Progenitor cell of endocrine pancreas (in vitro differentiated cells): Measurements from ENCODE around the gene ABCC6. TPM values are rescaled to one million over a fixed set of nuclear protein-coding genes. Genes with fewer than 3 reads are reported as not detected.

Experiments
- DNase-seq: peaks from one replicate; pipeline ENCODE4 v3.0.0; 2021; ENCODE audit warnings: low spot score; ENCODE audit not compliant: unreplicated experiment
- H3K27ac Mint-ChIP-seq: 2 replicates; pipeline ENCODE4 v1.8.0; 2021; ENCODE audit warnings: mild to moderate bottlenecking, moderate library complexity, mixed read lengths
- H3K27me3 Mint-ChIP-seq: 2 replicates; pipeline ENCODE4 v1.8.0; 2021; ENCODE audit warnings: mixed read lengths
- H3K36me3 Mint-ChIP-seq: 2 replicates; pipeline ENCODE4 v1.8.0; 2022; ENCODE audit warnings: mixed read lengths; ENCODE audit not compliant: insufficient read depth
- H3K4me1 Mint-ChIP-seq: 2 replicates; pipeline ENCODE4 v1.8.0; 2021; ENCODE audit warnings: low read depth, mixed read lengths
- H3K4me3 Mint-ChIP-seq: 2 replicates; pipeline ENCODE4 v1.8.0; 2021; ENCODE audit warnings: low read depth, mild to moderate bottlenecking, moderate library complexity, mixed read lengths
- H3K9me3 Mint-ChIP-seq: 2 replicates; pipeline ENCODE4 v1.8.0; 2021; ENCODE audit warnings: low read depth, mixed read lengths
- CTCF ChIP-seq: fragments of 200-600 bp; sonication (generic); IDR thresholded peaks from one replicate; pipeline ENCODE4 v1.5.0; 2021; ENCODE audit warnings: antibody characterized with exemption, mild to moderate bottlenecking; ENCODE audit not compliant: unreplicated experiment
- total RNA-seq: library from RNA; stranded (reverse); gene quantifications from 2 replicates; pipeline ENCODE4 v1.2.1, GENCODE V29; 2021

Gene ABCC6
- total RNA-seq, 1 donor from 2014 or later = 9.8 TPM

- Mint-ChIP-seq H3K36me3 (peaks cover 20% of the 10 kb centered on the region), H3K4me3 (no peak overlapping the region), H3K27me3 (no peaks in the 10 kb centered on the region), H3K4me1 (no peaks in the 10 kb centered on the region), H3K27ac (no peak overlapping the region), H3K9me3 (no peaks in the 10 kb centered on the region)
- TF ChIP-seq CTCF = no peak
- DNase-seq = no peak
Observed at GRCh38 chr16:16139061-16139460, 84.2 kb downstream of the ABCC6 start.

GRCh38 chr16:16138034-16138635 is 85.2 kb downstream of the ABCC6 start:
- no peaks in the 10 kb centered on the region for H3K4me1 Mint-ChIP-seq
- no peak for TF ChIP-seq CTCF
- H3K27ac Mint-ChIP-seq = no peak overlapping the region
- peaks cover 25% of the 10 kb centered on the region for H3K36me3 Mint-ChIP-seq
- no peaks in the 10 kb centered on the region for H3K27me3 Mint-ChIP-seq
- no peak overlapping the region for H3K4me3 Mint-ChIP-seq
- no peak for DNase-seq
- no peaks in the 10 kb centered on the region for H3K9me3 Mint-ChIP-seq

GRCh38 chr16:16137110-16137509 is 86.2 kb downstream of the ABCC6 start:
- DNase-seq = no peak
- peaks cover 24% of the 10 kb centered on the region for H3K36me3 Mint-ChIP-seq

GRCh38 chr16:16136588-16136987 is 86.7 kb downstream of the ABCC6 start:
- Mint-ChIP-seq H3K27me3 (no peaks in the 10 kb centered on the region), H3K4me1 (no peaks in the 10 kb centered on the region), H3K36me3 (peaks cover 24% of the 10 kb centered on the region), H3K9me3 (no peaks in the 10 kb centered on the region), H3K4me3 (no peak overlapping the region), H3K27ac (no peak overlapping the region)
- TF ChIP-seq CTCF = no peak
- no peak for DNase-seq

More at GRCh38 chr16:16137110-16137509, 86.2 kb downstream of the ABCC6 start:
- Mint-ChIP-seq H3K27ac (no peak overlapping the region), H3K9me3 (no peaks in the 10 kb centered on the region), H3K27me3 (no peaks in the 10 kb centered on the region), H3K4me3 (no peak overlapping the region), H3K4me1 (no peaks in the 10 kb centered on the region)
- TF ChIP-seq CTCF = no peak

- Mint-ChIP-seq H3K27ac (peak overlapping the region; percentile 35), H3K4me3 (no peak overlapping the region), H3K4me1 (no peaks in the 10 kb centered on the region), H3K9me3 (no peaks in the 10 kb centered on the region), H3K27me3 (no peaks in the 10 kb centered on the region), H3K36me3 (peaks cover 16% of the 10 kb centered on the region)
- DNase-seq = no peak
- TF ChIP-seq CTCF = no peak
Observed at GRCh38 chr16:16133943-16134604, 89.2 kb downstream of the ABCC6 start.
